IPS-18a (cell line): ENCODE results near the gene HTR3A.

Source experiments
- H3K27ac ChIP-seq: one replicate; pipeline ENCODE4 v1.5.1; 2013; ENCODE audit warnings: low read length
- H3K27me3 ChIP-seq: one replicate; pipeline ENCODE4 v1.6.1; 2013; ENCODE audit warnings: mild to moderate bottlenecking, low read length; ENCODE audit not compliant: control insufficient read depth, insufficient read depth
- H3K36me3 ChIP-seq: one replicate; pipeline ENCODE4 v1.6.1; 2013; ENCODE audit warnings: low read depth, low read length; ENCODE audit not compliant: control insufficient read depth
- H3K4me1 ChIP-seq: one replicate; pipeline ENCODE4 v1.6.1; 2013; ENCODE audit warnings: low read depth, low read length; ENCODE audit not compliant: control insufficient read depth
- H3K4me3 ChIP-seq: one replicate; pipeline ENCODE4 v1.5.1; 2013; ENCODE audit warnings: low read length
- H3K9ac ChIP-seq: one replicate; pipeline ENCODE4 v1.6.1; 2013; ENCODE audit warnings: mild to moderate bottlenecking, low read length, moderate library complexity
- H3K9me3 ChIP-seq: one replicate; pipeline ENCODE4 v1.6.1; 2013; ENCODE audit warnings: low read depth, low read length; ENCODE audit not compliant: control insufficient read depth

The HTR3A gene

GRCh38 chr11:114025329-114025907, 50.5 kb downstream of the HTR3A start:
- Histone ChIP-seq H3K27me3 (no peaks in the 10 kb centered on the region), H3K4me1 (no peaks in the 10 kb centered on the region), H3K4me3 (no peak overlapping the region), H3K27ac (no peak overlapping the region), H3K9me3 (no peaks in the 10 kb centered on the region), H3K9ac (no peak overlapping the region), H3K36me3 (no peaks in the 10 kb centered on the region)

GRCh38 chr11:114026355-114026754, 51.4 kb downstream of the HTR3A start:
- Histone ChIP-seq H3K9ac (no peak overlapping the region), H3K4me1 (no peaks in the 10 kb centered on the region), H3K36me3 (no peaks in the 10 kb centered on the region), H3K9me3 (no peaks in the 10 kb centered on the region), H3K27ac (no peak overlapping the region), H3K27me3 (no peaks in the 10 kb centered on the region), H3K4me3 (no peak overlapping the region)

- no peaks in the 10 kb centered on the region for H3K27me3 ChIP-seq
- H3K27ac ChIP-seq = no peak overlapping the region
- H3K36me3 ChIP-seq = no peaks in the 10 kb centered on the region
- no peak overlapping the region for H3K4me3 ChIP-seq
- no peak overlapping the region for H3K9ac ChIP-seq
- H3K4me1 ChIP-seq = no peaks in the 10 kb centered on the region
- no peaks in the 10 kb centered on the region for H3K9me3 ChIP-seq
These were observed 52.5 kb downstream of the HTR3A start for GRCh38 chr11:114027391-114027790.

GRCh38 chr11:114027926-114028325, 53.0 kb downstream of the HTR3A start:
- no peak overlapping the region for H3K9ac ChIP-seq
- H3K27me3 ChIP-seq = no peaks in the 10 kb centered on the region
- no peaks in the 10 kb centered on the region for H3K4me1 ChIP-seq
- no peaks in the 10 kb centered on the region for H3K9me3 ChIP-seq
- no peak overlapping the region for H3K4me3 ChIP-seq
- H3K36me3 ChIP-seq = no peaks in the 10 kb centered on the region
- no peak overlapping the region for H3K27ac ChIP-seq

GRCh38 chr11:114031246-114031966, 56.5 kb downstream of the HTR3A start:
- H3K9ac ChIP-seq = no peak overlapping the region
- no peak overlapping the region for H3K4me3 ChIP-seq

DNA sequence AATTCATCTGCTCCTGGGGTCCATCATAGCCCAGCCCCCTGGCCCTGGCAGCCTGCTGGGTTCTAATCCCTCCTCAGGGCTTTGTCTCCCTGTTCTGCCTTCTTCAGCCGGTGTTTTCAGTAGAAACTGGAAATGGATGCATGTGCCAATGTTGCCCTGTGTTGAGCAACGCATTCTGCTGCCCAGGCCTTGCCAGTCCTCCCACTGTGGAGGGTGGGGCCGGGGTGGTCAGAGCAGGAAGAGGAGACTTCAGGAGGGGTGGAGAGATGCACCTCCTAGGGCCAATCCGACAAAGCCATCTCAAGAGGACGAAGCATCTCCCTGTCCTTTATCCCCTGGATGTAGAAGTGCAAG, 57.0 kb downstream of the HTR3A start:
- H3K27me3 ChIP-seq = peaks cover 6% of the 10 kb centered on the region
- H3K4me1 ChIP-seq = no peaks in the 10 kb centered on the region
- H3K9ac ChIP-seq = no peak overlapping the region
- no peaks in the 10 kb centered on the region for H3K9me3 ChIP-seq
- H3K36me3 ChIP-seq = no peaks in the 10 kb centered on the region
- H3K27ac ChIP-seq = no peak overlapping the region
- H3K4me3 ChIP-seq = no peak overlapping the region

More at GRCh38 chr11:114031246-114031966, 56.5 kb downstream of the HTR3A start:
- Histone ChIP-seq H3K4me1 (no peaks in the 10 kb centered on the region), H3K9me3 (no peaks in the 10 kb centered on the region), H3K27ac (no peak overlapping the region), H3K27me3 (peaks cover 1% of the 10 kb centered on the region), H3K36me3 (no peaks in the 10 kb centered on the region)

- Histone ChIP-seq H3K36me3 (no peaks in the 10 kb centered on the region), H3K27me3 (peaks cover 8% of the 10 kb centered on the region), H3K4me3 (no peak overlapping the region), H3K9ac (no peak overlapping the region), H3K27ac (no peak overlapping the region), H3K9me3 (no peaks in the 10 kb centered on the region), H3K4me1 (no peaks in the 10 kb centered on the region)
These were observed 58.2 kb downstream of the HTR3A start for GRCh38 chr11:114033066-114033465.

DNA sequence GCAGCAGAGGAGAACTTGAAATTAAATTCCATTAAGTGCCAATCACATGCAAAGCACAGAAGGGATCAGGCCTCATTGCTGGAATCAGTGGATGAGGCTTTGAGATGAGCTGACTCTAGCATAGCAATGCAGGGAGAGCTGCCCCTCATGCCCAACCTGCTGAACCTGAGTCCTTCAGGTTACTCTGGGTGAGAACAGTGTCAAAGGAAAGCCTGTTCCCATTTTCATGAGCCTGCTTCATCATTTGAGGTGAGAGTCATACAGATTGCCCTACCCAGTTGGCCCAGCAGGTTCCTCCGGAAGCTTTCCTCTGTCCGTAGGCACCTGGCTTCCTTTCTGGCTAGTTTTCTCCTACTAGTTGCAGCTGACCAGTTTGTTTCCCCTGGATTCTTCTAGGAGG, 58.7 kb downstream of the HTR3A start:
- Histone ChIP-seq H3K9me3 (no peaks in the 10 kb centered on the region), H3K4me1 (no peaks in the 10 kb centered on the region), H3K27me3 (peaks cover 8% of the 10 kb centered on the region), H3K27ac (no peak overlapping the region), H3K4me3 (no peak overlapping the region), H3K9ac (no peak overlapping the region), H3K36me3 (no peaks in the 10 kb centered on the region)

DNA sequence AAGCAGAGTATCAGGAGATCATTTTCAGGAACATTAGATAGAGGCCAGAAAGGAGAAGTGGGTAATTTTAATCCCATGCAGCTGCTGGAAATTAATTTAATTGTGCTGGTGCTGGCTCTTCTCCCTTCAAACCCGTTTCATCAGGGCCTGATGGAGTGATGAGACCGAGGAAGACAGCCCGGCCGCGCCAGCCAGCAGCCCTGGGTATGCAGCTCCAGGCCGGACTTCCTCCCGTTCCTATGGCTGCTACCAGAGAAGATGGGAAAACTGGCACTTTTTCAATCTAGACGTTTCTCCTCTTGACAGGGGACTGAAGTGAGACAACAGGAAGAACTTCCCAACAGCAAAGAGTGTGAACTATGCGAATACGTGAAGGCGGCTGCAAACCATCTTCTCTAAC, 60.0 kb downstream of the HTR3A start:
- no peaks in the 10 kb centered on the region for H3K36me3 ChIP-seq
- no peaks in the 10 kb centered on the region for H3K4me1 ChIP-seq
- peaks cover 8% of the 10 kb centered on the region for H3K27me3 ChIP-seq
- H3K9ac ChIP-seq = no peak overlapping the region
- H3K4me3 ChIP-seq = no peak overlapping the region
- no peak overlapping the region for H3K27ac ChIP-seq
- no peaks in the 10 kb centered on the region for H3K9me3 ChIP-seq

DNA sequence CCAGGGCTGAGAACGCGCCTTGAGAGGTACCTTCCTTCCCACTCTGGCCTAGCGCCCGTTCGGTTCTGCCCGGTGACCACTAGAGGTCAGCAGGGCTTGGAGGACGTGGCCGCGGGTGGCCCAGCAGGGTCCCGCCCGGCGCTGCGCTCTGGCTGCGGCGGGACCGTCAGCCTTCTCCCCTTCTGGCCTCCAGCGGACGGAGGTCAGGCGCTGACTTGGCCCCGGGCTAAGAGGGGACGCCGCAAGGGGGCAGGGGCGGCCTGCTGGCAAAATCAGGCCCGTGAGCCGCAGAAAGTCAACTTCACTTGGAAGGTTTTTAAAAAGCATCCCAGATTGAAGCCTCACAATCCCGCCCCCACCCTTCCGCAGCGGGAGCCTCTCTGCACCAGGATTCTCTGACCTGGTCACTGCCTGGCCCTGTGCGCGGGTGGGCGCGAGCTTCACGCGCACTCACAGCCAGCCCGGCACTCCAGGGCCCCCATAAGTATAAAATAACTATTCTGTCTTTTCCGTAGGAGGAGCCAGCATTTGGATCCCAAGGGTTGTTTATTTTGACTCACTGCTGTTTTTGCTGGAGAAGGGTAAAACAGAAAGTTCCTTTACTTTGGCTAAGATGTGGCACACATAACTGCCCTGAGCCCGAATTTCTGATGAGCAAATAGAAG, 61.4 kb downstream of the HTR3A start:
- H3K4me3 ChIP-seq = peak overlapping the region; percentile 10

DNA sequence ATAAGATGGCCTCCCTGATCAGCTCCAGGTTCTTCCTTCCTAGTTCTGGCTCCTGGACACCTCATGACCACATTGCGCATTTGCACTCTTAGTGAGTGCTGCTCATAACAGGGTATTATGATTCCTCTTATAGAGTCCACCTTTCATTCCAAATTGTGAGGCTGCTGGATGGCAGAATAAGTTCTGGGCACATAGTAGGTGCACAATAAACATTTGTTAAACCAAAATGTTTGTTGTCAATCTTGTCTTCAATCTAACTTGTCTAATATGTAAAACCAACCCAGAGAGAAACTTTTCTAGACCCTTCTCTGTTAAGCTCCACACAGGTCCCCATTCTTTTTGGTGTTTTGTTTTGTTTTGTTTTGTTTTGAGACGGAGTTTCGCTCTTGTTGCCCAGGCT, 62.0 kb downstream of the HTR3A start:
- no peak overlapping the region for H3K27ac ChIP-seq

More for the DNA sequence above, 61.4 kb downstream of the HTR3A start:
- no peak overlapping the region for H3K27ac ChIP-seq
- no peaks in the 10 kb centered on the region for H3K9me3 ChIP-seq
- H3K27me3 ChIP-seq = peaks cover 8% of the 10 kb centered on the region
- H3K36me3 ChIP-seq = no peaks in the 10 kb centered on the region
- H3K9ac ChIP-seq = no peak overlapping the region
- no peaks in the 10 kb centered on the region for H3K4me1 ChIP-seq

DNA sequence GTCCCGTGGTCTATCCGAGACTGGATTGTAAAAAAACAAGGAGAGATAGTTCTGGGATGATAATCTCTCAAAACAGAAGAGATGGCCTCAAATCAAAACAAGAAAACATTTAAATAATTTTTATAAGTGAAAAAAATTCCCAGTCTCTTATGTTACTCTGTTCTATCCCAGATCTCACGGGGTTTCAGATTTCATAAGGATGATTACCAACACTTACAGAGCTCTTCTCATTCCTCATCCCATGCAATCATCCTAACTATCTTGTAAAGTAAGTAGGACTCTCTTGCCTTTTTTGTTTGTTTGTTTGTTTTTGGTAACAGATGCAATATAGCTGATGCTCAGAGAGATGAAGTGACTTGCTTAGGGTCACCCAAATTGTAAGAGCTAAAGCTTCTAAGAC, 64.6 kb downstream of the HTR3A start:
- H3K9me3 ChIP-seq = no peaks in the 10 kb centered on the region
- no peaks in the 10 kb centered on the region for H3K36me3 ChIP-seq
- no peak overlapping the region for H3K4me3 ChIP-seq
- H3K27me3 ChIP-seq = peaks cover 8% of the 10 kb centered on the region
- H3K27ac ChIP-seq = no peak overlapping the region
- H3K4me1 ChIP-seq = no peaks in the 10 kb centered on the region
- H3K9ac ChIP-seq = no peak overlapping the region

More for the DNA sequence above, 62.0 kb downstream of the HTR3A start:
- no peaks in the 10 kb centered on the region for H3K36me3 ChIP-seq
- H3K27me3 ChIP-seq = peaks cover 8% of the 10 kb centered on the region
- no peak overlapping the region for H3K9ac ChIP-seq
- no peaks in the 10 kb centered on the region for H3K4me1 ChIP-seq
- no peaks in the 10 kb centered on the region for H3K9me3 ChIP-seq
- H3K4me3 ChIP-seq = no peak overlapping the region
